ENCODE measurements around the gene TCF4.

The TCF4 gene

GRCh38 chr18:55404136-55404830 lies 183.7 kb downstream of the TCF4 start:
- no peak for DNase-seq

- no peak for DNase-seq
Observed at GRCh38 chr18:55403421-55403949, 184.5 kb downstream of the TCF4 start.

GRCh38 chr18:55402731-55403405 lies 185.1 kb downstream of the TCF4 start:
- DNase-seq, result no peak

- no peak for DNase-seq
Observed at GRCh38 chr18:55401638-55402191, 186.3 kb downstream of the TCF4 start.

DNA sequence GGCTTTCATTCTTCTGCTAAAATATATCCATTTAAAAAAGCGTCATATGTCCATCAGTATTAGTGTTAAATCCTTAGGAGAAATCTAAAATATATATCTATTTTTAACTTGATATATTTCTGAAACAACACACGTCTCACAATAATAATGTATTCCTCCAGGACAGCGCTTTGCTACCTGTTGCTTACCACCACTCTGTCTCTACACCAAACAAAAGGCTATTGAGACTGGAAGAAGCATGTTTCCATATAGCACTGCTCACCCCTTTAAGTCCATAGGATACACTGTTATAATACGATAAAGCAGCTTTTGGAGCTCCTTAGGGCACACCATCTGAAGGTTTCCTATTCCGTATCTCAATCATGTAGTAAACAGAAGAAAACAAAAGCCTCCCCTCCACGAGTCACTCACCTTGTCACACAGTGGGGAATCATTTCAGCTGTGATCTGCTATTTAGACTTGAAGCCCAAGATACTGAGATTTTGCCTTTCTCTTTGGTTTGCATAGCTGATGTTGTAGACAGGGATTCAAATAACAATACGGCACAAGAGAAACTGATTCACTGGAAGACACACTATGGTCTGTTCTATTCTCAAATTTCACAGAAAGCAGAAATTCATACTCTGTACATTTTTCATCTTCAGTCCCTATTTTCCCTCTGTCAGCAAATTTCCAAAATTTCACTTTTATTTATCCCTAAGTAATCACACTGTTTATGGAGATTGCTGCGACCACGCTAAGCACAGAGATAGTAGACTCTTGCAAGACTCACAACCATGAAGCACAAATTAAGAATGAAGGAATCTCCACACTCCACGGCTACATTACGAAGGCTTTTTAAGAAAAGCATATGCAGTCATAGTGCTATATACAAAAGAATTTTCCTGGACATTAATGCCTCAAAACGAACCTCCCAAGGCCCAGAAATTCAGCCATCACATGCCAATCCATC lies 187.1 kb downstream of the TCF4 start:
- DNase-seq, result no peak

GRCh38 chr18:55400081-55400480 lies 187.9 kb downstream of the TCF4 start:
- no peak for DNase-seq

- DNase-seq, result no peak
Observed at GRCh38 chr18:55398858-55399257, 189.1 kb downstream of the TCF4 start.

- no peak for DNase-seq
Observed at GRCh38 chr18:55396979-55397378, 191.0 kb downstream of the TCF4 start.

GRCh38 chr18:55396267-55396905 lies 191.6 kb downstream of the TCF4 start:
- DNase-seq, result no peak

DNA sequence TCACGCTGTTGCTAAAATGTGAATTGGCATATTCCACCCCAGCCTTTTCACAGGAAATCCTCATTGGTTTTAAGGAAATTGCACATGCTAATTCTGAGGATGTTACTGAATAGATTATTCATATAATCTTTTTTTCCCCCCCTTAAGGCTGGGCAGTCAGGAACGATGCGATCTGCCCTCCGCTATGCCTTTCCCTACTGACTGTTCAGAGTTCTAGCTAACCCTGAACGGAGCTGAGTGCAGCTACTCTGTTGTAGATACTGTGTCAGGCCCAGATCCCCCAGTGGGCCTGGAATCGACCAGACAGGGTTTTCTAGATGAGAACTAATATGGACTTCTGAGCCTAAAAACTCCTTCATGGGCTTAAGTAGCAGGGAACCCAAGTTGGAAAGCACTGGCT lies 192.2 kb downstream of the TCF4 start:
- no peak for DNase-seq

DNA sequence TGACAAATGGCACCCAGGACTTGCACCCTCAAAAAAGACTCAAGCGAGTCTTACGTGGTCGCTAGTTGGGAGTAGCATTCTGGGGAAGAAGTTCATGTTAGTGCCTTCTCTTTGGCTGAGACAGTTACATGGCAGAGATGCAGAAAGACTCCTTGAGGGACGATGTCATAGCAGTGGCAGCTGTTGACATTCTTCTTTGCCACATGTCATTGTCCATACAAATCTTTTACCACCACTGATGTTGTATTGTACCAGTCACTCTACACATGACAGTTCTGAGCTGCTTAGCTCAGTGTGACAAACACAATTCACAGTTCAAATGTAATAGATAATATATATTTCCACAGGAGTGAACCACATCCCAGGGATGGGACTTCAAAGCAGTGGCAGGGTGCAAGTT lies 197.1 kb downstream of the TCF4 start:
- no peak for DNase-seq

DNA sequence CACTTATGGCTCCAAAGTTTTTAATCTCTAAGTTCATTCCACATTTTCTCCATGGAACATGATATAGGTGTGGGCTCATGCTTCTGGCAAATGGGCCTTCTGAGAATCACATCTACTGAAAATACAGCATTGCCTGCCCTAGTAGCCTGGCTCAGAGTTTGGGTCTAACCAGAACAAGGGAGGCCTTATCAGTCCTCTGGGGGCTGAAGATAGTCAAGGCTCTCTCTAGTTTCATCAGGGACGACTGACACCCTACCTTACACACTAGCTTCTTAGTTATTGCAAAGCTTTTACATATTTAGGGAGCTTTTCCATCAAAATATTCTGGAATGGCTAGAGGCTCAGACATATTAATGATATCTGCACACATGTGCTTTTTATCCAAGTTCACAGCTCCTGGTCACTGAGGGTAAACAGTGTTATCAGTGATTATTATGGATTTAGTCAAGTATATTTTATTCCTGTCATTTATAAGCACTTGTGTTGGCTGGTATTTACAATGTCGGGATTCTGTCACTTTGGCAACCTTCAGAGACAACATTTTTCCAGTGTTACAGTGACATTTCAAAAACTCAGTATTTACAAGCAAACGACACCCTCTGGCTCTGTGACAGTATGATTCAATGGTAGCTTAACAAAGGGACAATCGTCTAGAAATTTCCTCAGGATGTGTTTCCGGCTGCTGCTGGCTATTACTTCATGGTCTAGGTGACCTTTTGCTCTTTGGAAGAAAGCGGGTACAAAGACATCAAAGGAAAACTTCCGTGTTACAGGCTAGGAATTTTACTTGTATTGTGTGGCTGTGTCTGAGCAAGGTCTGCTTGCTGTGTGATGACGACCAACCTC lies 200.6 kb downstream of the TCF4 start:
- DNase-seq, result no peak

DNA sequence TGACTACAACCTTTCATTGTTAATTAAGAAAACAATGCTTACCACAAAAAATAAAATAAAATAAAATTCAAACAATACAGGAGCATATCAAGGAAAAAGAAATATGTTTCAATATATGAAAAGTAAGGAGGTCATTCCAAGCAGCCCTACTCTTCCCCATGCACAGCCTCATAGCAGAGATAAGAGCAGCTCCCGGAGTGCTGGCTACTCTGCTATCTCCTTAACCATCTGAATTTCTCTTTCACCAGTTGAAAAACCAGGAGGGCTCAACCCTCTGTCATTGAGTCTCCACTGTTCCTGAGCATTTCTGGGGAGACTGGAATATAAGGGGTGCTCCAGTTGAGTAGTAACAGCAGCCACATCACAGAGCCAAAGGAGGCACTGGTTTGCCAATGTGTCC lies 201.4 kb downstream of the TCF4 start:
- no peak for DNase-seq

- DNase-seq, result no peak
Observed at GRCh38 chr18:55385770-55386169, 202.2 kb downstream of the TCF4 start.

- DNase-seq, result no peak
Observed at GRCh38 chr18:55384551-55385275, 203.3 kb downstream of the TCF4 start.

DNA sequence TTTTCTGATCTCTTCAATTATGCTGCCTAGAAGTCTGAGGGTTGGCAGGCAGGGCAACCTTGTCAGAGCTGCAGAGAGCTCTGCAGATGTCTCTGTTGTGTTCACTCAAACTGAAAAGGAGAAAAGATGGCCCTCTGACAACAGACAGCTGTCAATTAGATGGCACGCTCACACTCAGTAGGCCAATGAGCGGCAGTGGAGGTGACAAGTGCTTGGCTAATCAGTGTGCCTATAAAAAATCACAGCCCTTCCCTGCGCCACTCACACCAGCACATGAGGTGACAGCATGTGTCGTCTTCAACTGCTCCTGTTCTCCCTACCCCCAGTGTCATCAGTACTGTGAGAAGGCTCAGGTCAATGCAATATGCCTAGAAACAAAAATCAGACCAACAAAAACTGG lies 203.9 kb downstream of the TCF4 start:
- DNase-seq, result no peak

GRCh38 chr18:55382277-55382805 lies 205.7 kb downstream of the TCF4 start:
- no peak for DNase-seq

- DNase-seq, result no peak
Observed at GRCh38 chr18:55381277-55381676, 206.7 kb downstream of the TCF4 start.

DNA sequence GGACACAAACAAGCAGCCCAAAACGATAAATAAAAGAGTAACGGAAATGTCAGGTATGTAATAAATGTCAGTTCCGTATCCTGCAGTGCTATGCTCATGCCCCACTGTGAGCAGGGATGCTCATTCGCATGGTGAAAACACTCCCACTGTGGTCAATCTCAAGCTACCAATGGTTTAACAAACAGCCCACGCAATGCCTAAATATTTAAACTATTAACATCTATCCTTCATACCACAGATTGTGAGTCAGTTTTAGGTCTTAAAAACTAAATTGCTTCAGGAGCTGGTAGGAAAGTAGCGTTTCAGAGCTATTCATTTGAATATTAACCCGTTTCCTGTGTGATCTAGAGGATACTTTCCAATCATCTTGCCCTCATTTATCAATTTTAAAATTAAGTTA lies 207.4 kb downstream of the TCF4 start:
- no peak for DNase-seq

DNA sequence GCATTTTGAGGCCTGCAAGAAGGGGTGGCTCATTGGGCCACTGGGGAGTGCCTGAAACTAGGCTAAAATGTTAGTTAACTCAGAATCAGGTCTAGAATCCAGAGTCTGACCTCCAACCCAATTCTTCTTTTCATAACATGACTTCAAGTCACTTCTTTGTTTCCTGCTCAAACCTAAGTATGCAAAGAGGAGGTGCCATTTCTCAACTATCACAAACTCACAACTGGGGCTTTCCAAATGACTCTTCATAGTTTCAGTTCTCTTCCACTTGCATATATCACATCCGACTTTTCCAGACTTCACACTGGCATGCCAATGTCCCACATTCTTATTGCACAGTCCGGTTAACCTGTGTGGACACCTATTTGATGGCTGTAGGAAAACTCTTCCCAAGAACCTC lies 211.6 kb downstream of the TCF4 start:
- no peak for DNase-seq

DNA sequence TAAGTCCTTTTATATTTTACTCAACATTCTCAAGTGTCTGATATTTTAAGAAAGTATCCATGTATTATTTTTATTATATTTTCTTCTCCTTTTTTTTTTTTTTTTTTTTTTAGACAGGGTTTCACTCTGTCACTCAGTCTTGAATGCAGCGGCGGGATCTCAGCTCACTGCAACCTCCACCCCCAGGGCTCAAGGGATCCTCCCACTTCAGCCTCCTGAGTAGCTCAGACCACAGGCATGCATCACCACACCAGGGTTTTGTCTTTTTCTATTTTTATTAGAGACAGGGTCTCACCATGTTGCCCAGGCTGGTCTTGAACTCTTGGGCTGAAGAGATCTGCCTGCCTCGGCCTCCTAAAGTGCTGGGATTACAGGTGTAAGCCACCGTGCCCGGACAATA lies 212.1 kb downstream of the TCF4 start:
- no peak for DNase-seq
